ENCODE results near the gene RSAD2.
"Not testable (repeated sequence)": the region's sequence is repeated elsewhere in the genome, so short reads cannot be mapped to it uniquely, and the experiment has no call there.

DNA sequence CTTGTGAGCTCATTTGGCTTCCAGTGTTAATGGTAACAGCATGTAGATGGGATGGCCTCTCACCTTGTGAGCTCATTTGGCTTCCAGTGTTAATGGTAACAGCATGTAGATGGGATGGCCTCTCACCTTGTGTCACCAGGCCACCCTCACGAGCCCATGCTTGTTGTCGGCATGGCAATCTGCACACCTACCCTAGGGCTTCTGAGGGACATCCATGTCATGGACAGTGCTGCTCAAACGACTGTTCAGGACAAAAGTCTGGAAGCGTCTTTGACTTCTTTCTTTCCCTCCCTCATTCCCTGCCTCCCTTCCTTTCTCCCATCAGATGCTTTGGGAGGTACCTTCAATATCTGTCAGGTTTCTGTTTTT is 58.1 kb downstream of the RSAD2 start:
- TF ChIP-seq SMC3 (conservative IDR thresholded peaks at IDR 0.05; ENCODE audit: poor library complexity); EZH2 (IDR thresholded peaks at IDR 0.05; ENCODE audit: borderline replicate concordance, insufficient read depth, low read length, poor library complexity, severe bottlenecking); POLR2AphosphoS5 (IDR thresholded peaks at IDR 0.05); EP300 (conservative IDR thresholded peaks at IDR 0.05; ENCODE audit: poor library complexity, severe bottlenecking); MXI1 (conservative IDR thresholded peaks at IDR 0.05; ENCODE audit: poor library complexity, severe bottlenecking); RAD21 (conservative IDR thresholded peaks at IDR 0.05): not testable (repeated sequence)
- TF ChIP-seq, protein P1, sequence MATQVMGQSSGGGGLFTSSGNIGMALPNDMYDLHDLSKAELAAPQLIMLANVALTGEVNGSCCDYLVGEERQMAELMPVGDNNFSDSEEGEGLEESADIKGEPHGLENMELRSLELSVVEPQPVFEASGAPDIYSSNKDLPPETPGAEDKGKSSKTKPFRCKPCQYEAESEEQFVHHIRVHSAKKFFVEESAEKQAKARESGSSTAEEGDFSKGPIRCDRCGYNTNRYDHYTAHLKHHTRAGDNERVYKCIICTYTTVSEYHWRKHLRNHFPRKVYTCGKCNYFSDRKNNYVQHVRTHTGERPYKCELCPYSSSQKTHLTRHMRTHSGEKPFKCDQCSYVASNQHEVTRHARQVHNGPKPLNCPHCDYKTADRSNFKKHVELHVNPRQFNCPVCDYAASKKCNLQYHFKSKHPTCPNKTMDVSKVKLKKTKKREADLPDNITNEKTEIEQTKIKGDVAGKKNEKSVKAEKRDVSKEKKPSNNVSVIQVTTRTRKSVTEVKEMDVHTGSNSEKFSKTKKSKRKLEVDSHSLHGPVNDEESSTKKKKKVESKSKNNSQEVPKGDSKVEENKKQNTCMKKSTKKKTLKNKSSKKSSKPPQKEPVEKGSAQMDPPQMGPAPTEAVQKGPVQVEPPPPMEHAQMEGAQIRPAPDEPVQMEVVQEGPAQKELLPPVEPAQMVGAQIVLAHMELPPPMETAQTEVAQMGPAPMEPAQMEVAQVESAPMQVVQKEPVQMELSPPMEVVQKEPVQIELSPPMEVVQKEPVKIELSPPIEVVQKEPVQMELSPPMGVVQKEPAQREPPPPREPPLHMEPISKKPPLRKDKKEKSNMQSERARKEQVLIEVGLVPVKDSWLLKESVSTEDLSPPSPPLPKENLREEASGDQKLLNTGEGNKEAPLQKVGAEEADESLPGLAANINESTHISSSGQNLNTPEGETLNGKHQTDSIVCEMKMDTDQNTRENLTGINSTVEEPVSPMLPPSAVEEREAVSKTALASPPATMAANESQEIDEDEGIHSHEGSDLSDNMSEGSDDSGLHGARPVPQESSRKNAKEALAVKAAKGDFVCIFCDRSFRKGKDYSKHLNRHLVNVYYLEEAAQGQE (IDR thresholded peaks at IDR 0.05; ENCODE audit: borderline replicate concordance), result not testable (repeated sequence)
- TF ChIP-seq, protein P2, sequence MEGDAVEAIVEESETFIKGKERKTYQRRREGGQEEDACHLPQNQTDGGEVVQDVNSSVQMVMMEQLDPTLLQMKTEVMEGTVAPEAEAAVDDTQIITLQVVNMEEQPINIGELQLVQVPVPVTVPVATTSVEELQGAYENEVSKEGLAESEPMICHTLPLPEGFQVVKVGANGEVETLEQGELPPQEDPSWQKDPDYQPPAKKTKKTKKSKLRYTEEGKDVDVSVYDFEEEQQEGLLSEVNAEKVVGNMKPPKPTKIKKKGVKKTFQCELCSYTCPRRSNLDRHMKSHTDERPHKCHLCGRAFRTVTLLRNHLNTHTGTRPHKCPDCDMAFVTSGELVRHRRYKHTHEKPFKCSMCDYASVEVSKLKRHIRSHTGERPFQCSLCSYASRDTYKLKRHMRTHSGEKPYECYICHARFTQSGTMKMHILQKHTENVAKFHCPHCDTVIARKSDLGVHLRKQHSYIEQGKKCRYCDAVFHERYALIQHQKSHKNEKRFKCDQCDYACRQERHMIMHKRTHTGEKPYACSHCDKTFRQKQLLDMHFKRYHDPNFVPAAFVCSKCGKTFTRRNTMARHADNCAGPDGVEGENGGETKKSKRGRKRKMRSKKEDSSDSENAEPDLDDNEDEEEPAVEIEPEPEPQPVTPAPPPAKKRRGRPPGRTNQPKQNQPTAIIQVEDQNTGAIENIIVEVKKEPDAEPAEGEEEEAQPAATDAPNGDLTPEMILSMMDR (IDR thresholded peaks at IDR 0.05; ENCODE audit: poor library complexity, severe bottlenecking), result not testable (repeated sequence)

Measured in neural cell (in vitro differentiated cells).